C4-2B (cell line): ENCODE results near the gene LRBA.

Source experiments
- ZFX ChIP-seq: fragments of 450-650 bp; IDR thresholded peaks from 2 replicates; pipeline ENCODE4 v1.6.1; 2017
- TF ChIP-seq, protein P1 (sequence below): fragments of 450-650 bp; conservative IDR thresholded peaks from 2 replicates; pipeline ENCODE4 v1.5.1; 2017; ENCODE audit warnings: mild to moderate bottlenecking

DNA sequence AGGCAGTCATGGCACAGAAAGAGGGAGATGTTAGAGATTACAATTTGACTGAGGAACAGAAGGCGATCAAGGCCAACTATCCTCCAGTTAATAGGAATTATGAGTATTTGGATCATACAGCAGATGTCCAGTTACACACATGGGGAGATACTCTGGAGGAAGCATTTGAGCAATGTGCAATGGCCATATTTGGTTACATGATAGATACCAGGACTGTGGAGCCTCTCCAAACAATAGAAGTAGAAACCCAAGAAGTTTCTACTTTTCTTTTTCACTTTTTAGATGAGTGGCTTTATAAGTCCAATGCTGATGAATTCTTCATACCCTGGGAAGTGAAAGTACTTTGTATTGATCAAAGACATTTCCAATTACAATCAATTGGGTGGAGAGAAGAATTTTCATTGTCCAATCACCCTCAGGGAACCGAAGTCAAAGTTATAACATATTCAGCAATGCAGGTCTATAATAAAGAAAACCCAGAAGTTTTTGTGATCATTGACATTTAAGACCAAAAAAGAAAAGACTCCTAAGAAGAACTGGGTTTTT is 294.0 kb downstream of the LRBA start:
- TF ChIP-seq, protein P1, sequence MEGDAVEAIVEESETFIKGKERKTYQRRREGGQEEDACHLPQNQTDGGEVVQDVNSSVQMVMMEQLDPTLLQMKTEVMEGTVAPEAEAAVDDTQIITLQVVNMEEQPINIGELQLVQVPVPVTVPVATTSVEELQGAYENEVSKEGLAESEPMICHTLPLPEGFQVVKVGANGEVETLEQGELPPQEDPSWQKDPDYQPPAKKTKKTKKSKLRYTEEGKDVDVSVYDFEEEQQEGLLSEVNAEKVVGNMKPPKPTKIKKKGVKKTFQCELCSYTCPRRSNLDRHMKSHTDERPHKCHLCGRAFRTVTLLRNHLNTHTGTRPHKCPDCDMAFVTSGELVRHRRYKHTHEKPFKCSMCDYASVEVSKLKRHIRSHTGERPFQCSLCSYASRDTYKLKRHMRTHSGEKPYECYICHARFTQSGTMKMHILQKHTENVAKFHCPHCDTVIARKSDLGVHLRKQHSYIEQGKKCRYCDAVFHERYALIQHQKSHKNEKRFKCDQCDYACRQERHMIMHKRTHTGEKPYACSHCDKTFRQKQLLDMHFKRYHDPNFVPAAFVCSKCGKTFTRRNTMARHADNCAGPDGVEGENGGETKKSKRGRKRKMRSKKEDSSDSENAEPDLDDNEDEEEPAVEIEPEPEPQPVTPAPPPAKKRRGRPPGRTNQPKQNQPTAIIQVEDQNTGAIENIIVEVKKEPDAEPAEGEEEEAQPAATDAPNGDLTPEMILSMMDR: no peak
- no peak for TF ChIP-seq ZFX
